A549 (cell line): Measurements from ENCODE around the gene TCEAL8.

ENCODE experiments used
- BCL3 ChIP-seq: fragments of >200 bp; sonication (Bioruptor Twin); formaldehyde crosslinking; IDR thresholded peaks from 3 replicates; pipeline ENCODE4 v1.6.1; 2016
- BHLHE40 ChIP-seq: IDR thresholded peaks from 2 replicates; pipeline ENCODE4 v1.6.1; 2012; ENCODE audit warnings: low read depth, low read length, inconsistent platforms
- CEBPB ChIP-seq, 2 experiments: fragments of >200 bp in 1 of 2; sonication (Bioruptor Twin) in 1 of 2; formaldehyde crosslinking in 1 of 2; IDR thresholded peaks; 2 replicates each; pipeline ENCODE4 v1.6.1; 2012 to 2016
- CTCF ChIP-seq: fragments of >200 bp; sonication (Bioruptor Twin); formaldehyde crosslinking; IDR thresholded peaks from 3 replicates; pipeline ENCODE4 v1.5.1; 2016
- EP300 ChIP-seq, 2 experiments: fragments of >200 bp; sonication (Bioruptor Twin); formaldehyde crosslinking; IDR thresholded peaks; 2 replicates in 1 of 2; 3 replicates in 1 of 2; pipeline ENCODE4 v1.6.1; 2016 to 2017
- FOSL2 ChIP-seq, 2 experiments: fragments of 450-650 bp in 1 of 2; fragments of >200 bp in 1 of 2; sonication (Bioruptor Twin) in 1 of 2; formaldehyde crosslinking; IDR thresholded peaks; 2 replicates each; pipeline versions ENCODE4 v1.5.0 to v1.6.1; 2016 to 2020; ENCODE audit warnings: mild to moderate bottlenecking in 1 of 2, moderate library complexity in 1 of 2
- HMGXB4 ChIP-seq: fragments of 250-450 bp; sonication (Bioruptor Pico); IDR thresholded peaks from 2 replicates; pipeline ENCODE4 v1.5.0; 2021; ENCODE audit warnings: mild to moderate bottlenecking, moderate library complexity, borderline replicate concordance
- KDM5A ChIP-seq: fragments of 200-600 bp; sonication (generic); IDR thresholded peaks from 2 replicates; pipeline ENCODE4 v1.6.1; 2016; ENCODE audit warnings: antibody characterized with exemption, mild to moderate bottlenecking
- RAD21 ChIP-seq, 2 experiments: fragments of >200 bp in 1 of 2; sonication (Bioruptor Twin) in 1 of 2; formaldehyde crosslinking in 1 of 2; IDR thresholded peaks in 1 of 2; conservative IDR thresholded peaks in 1 of 2; 2 replicates in 1 of 2; 3 replicates in 1 of 2; pipeline ENCODE4 v1.6.1; 2012 to 2018; ENCODE audit warnings: inconsistent platforms in 1 of 2
- REST ChIP-seq: fragments of 200-600 bp; sonication (generic); IDR thresholded peaks from 2 replicates; pipeline ENCODE4 v1.6.1; 2016; ENCODE audit warnings: antibody characterized with exemption, mild to moderate bottlenecking, moderate library complexity
- RNF2 ChIP-seq: fragments of 200-600 bp; sonication (generic); IDR thresholded peaks from 2 replicates; pipeline ENCODE4 v1.6.1; 2016; ENCODE audit warnings: low read depth, mild to moderate bottlenecking, antibody characterized with exemption, moderate library complexity, borderline replicate concordance
- SMC3 ChIP-seq: fragments of >200 bp; sonication (Bioruptor Twin); formaldehyde crosslinking; IDR thresholded peaks from 3 replicates; pipeline ENCODE4 v1.6.1; 2018; ENCODE audit warnings: inconsistent platforms
- SREBF2 ChIP-seq: fragments of 450-650 bp; IDR thresholded peaks from 2 replicates; pipeline ENCODE4 v1.6.1; 2014; ENCODE audit warnings: mild to moderate bottlenecking, moderate library complexity
- USF2 ChIP-seq: fragments of 450-650 bp; IDR thresholded peaks from 2 replicates; pipeline ENCODE4 v1.6.1; 2014; ENCODE audit warnings: antibody characterized with exemption

- no peak for TF ChIP-seq CTCF
- TF ChIP-seq KDM5A = no peak
- no peak for TF ChIP-seq SMC3
- no peak for TF ChIP-seq CEBPB (IDR thresholded peaks at IDR 0.05)
- TF ChIP-seq HMGXB4 (CRISPR knock-in tag) = no peak
- no peak for TF ChIP-seq USF2
- no peak for TF ChIP-seq SREBF2
- TF ChIP-seq REST = no peak
- no peak for TF ChIP-seq RNF2
- TF ChIP-seq FOSL2 (IDR thresholded peaks at IDR 0.05) = no peak
- TF ChIP-seq FOSL2 (CRISPR knock-in tag; IDR thresholded peaks at IDR 0.05) = no peak
- TF ChIP-seq BCL3 = no peak
- TF ChIP-seq BHLHE40 = no peak
- TF ChIP-seq RAD21 (conservative IDR thresholded peaks at IDR 0.05 in 1 of 2, IDR thresholded peaks at IDR 0.05 in 1 of 2) = no peak
- no peak for TF ChIP-seq EP300 (IDR thresholded peaks at IDR 0.05)
These were observed 21.6 kb upstream of the TCEAL8 start, which contains the start of gene TCEAL5 for GRCh38 chrX:103276581-103277002.
